H9 (cell line): ENCODE measurements around the gene SDK1. TPM values are rescaled to one million over a fixed set of nuclear protein-coding genes. Genes with fewer than 3 reads are reported as not detected.

Experiments
- DNase-seq: peaks from one replicate; pipeline ENCODE4 v3.0.0-alpha.2; 2017
- H2AFZ ChIP-seq: one replicate; pipeline ENCODE4 v1.6.1; 2013; ENCODE audit warnings: mild to moderate bottlenecking, low read length, control low read depth, moderate library complexity
- H2AK5ac ChIP-seq: 2 replicates; pipeline ENCODE4 v1.6.1; 2013; ENCODE audit warnings: low read length, control low read depth, mixed read lengths; ENCODE audit not compliant: insufficient read length
- H2BK120ac ChIP-seq: one replicate; pipeline ENCODE4 v1.6.1; 2013; ENCODE audit warnings: low read depth, mild to moderate bottlenecking, low read length, control low read depth, inconsistent platforms; ENCODE audit not compliant: poor library complexity, severe bottlenecking
- H2BK12ac ChIP-seq: 2 replicates; pipeline ENCODE4 v1.6.1; 2013; ENCODE audit warnings: low read length, control low read depth, mixed read lengths, low read depth; ENCODE audit not compliant: insufficient read length
- H2BK15ac ChIP-seq: 2 replicates; pipeline ENCODE4 v1.6.1; 2013; ENCODE audit warnings: low read depth, low read length, control low read depth
- H2BK20ac ChIP-seq: one replicate; pipeline ENCODE4 v1.6.1; 2013; ENCODE audit warnings: low read depth, mild to moderate bottlenecking, low read length, control low read depth, inconsistent platforms; ENCODE audit not compliant: poor library complexity, severe bottlenecking
- H2BK5ac ChIP-seq: 2 replicates; pipeline ENCODE4 v1.6.1; 2013; ENCODE audit warnings: low read length, control low read depth, mixed read lengths; ENCODE audit not compliant: insufficient read length
- H3K14ac ChIP-seq: 2 replicates; pipeline ENCODE4 v1.6.1; 2013; ENCODE audit warnings: low read length, control low read depth; ENCODE audit not compliant: insufficient read depth
- H3K18ac ChIP-seq: 2 replicates; pipeline ENCODE4 v1.6.1; 2013; ENCODE audit warnings: low read depth, mild to moderate bottlenecking, mixed read lengths, low read length, control low read depth; ENCODE audit not compliant: insufficient read length
- H3K23ac ChIP-seq: 2 replicates; pipeline ENCODE4 v1.6.1; 2013; ENCODE audit warnings: low read length, control low read depth, mixed read lengths, low read depth; ENCODE audit not compliant: insufficient read length
- H3K23me2 ChIP-seq: 2 replicates; pipeline ENCODE4 v1.6.1; 2013; ENCODE audit warnings: low read depth, mild to moderate bottlenecking, mixed read lengths, low read length, control low read depth; ENCODE audit not compliant: insufficient read length, poor library complexity, severe bottlenecking
- H3K27ac ChIP-seq: 2 replicates; pipeline ENCODE4 v1.5.1; 2013; ENCODE audit warnings: low read length, control low read depth, mixed read lengths, low read depth; ENCODE audit not compliant: insufficient read length
- H3K27me3 ChIP-seq: 2 replicates; pipeline ENCODE4 v1.6.1; 2013; ENCODE audit warnings: low read length, control low read depth, inconsistent platforms; ENCODE audit not compliant: insufficient read depth
- H3K4ac ChIP-seq: 2 replicates; pipeline ENCODE4 v1.6.1; 2013; ENCODE audit warnings: low read depth, mild to moderate bottlenecking, control low read depth, inconsistent platforms, low read length, moderate library complexity
- H3K4me1 ChIP-seq: 2 replicates; pipeline ENCODE4 v1.6.1; 2013; ENCODE audit warnings: low read length, control low read depth, inconsistent platforms; ENCODE audit not compliant: insufficient read depth
- H3K4me2 ChIP-seq: 2 replicates; pipeline ENCODE4 v1.6.1; 2013; ENCODE audit warnings: low read length, control low read depth, mixed read lengths; ENCODE audit not compliant: insufficient read length, insufficient read depth
- H3K56ac ChIP-seq: 2 replicates; pipeline ENCODE4 v1.6.1; 2013; ENCODE audit warnings: low read depth, mild to moderate bottlenecking, mixed read lengths, low read length, control low read depth; ENCODE audit not compliant: insufficient read length
- H3K79me1 ChIP-seq: 2 replicates; pipeline ENCODE4 v1.6.1; 2013; ENCODE audit warnings: low read depth, mild to moderate bottlenecking, moderate library complexity, low read length, control low read depth, inconsistent platforms; ENCODE audit not compliant: insufficient read depth, poor library complexity, severe bottlenecking
- H3K79me2 ChIP-seq: 2 replicates; pipeline ENCODE4 v1.6.1; 2013; ENCODE audit warnings: low read length, control low read depth, inconsistent platforms; ENCODE audit not compliant: insufficient read depth
- H3K9ac ChIP-seq: 2 replicates; pipeline ENCODE4 v1.6.1; 2013; ENCODE audit warnings: low read length, control low read depth, mixed read lengths; ENCODE audit not compliant: insufficient read length; ENCODE audit errors: extremely low read depth
- H3K9me3 ChIP-seq: one replicate; pipeline ENCODE4 v1.6.1; 2013; ENCODE audit warnings: low read depth, low read length, inconsistent platforms; ENCODE audit not compliant: control insufficient read depth
- H3T11ph ChIP-seq: one replicate; pipeline ENCODE4 v1.6.1; 2013; ENCODE audit warnings: mild to moderate bottlenecking, low read length, control low read depth, inconsistent platforms
- H4K20me1 ChIP-seq: one replicate; pipeline ENCODE4 v1.6.1; 2013; ENCODE audit not compliant: control insufficient read depth, insufficient read length, insufficient read depth
- H4K5ac ChIP-seq: 2 replicates; pipeline ENCODE4 v1.6.1; 2013; ENCODE audit warnings: low read depth, mild to moderate bottlenecking, mixed read lengths, low read length, control low read depth; ENCODE audit not compliant: insufficient read length
- H4K8ac ChIP-seq: replicated peaks from 2 replicates; pipeline ENCODE4 v1.6.1; 2013; ENCODE audit warnings: low read length, control low read depth, mixed read lengths, low read depth; ENCODE audit not compliant: insufficient read length
- H4K91ac ChIP-seq: 2 replicates; pipeline ENCODE4 v1.6.1; 2013; ENCODE audit warnings: low read depth, mild to moderate bottlenecking, moderate library complexity, mixed read lengths, low read length, control low read depth; ENCODE audit not compliant: insufficient read length
- H3K27ac Mint-ChIP-seq, 3 experiments: 2 replicates in 2 of 3; 3 replicates in 1 of 3; pipeline ENCODE4 v1.8.0; 2020 to 2021; ENCODE audit warnings: mixed read lengths in 3 of 3, mild to moderate bottlenecking in 1 of 3, moderate library complexity in 1 of 3
- H3K27me3 Mint-ChIP-seq: 2 replicates; pipeline ENCODE4 v1.8.0; 2021; ENCODE audit warnings: low read depth, mild to moderate bottlenecking, moderate library complexity, mixed read lengths
- H3K36me3 Mint-ChIP-seq, 3 experiments: 2 replicates in 2 of 3; 3 replicates in 1 of 3; pipeline ENCODE4 v1.8.0; 2020 to 2021; ENCODE audit warnings: low read depth in 3 of 3, mixed read lengths in 3 of 3; ENCODE audit not compliant: insufficient read depth in 1 of 3
- H3K4me1 Mint-ChIP-seq, 2 experiments: 2 replicates each; pipeline ENCODE4 v1.8.0; 2020; ENCODE audit warnings: mixed read lengths in 2 of 2
- H3K4me3 Mint-ChIP-seq, 2 experiments: 2 replicates in 1 of 2; 3 replicates in 1 of 2; pipeline ENCODE4 v1.8.0; 2020 to 2021; ENCODE audit warnings: mild to moderate bottlenecking in 2 of 2, mixed read lengths in 2 of 2, moderate library complexity in 1 of 2
- H3K9me3 Mint-ChIP-seq, 2 experiments: 2 replicates in 1 of 2; 3 replicates in 1 of 2; pipeline ENCODE4 v1.8.0; 2020; ENCODE audit warnings: mild to moderate bottlenecking in 2 of 2, mixed read lengths in 2 of 2, moderate library complexity in 1 of 2
- WGBS: extraction: QIAGEN DNeasy Blood & Tissue Kit; methylation state at CpG from one replicate; pipeline ENCODE4 v1.1.7; 2013; ENCODE audit warnings: missing lambda C conversion rate, low lambda C conversion rate, mixed read lengths; ENCODE audit not compliant: insufficient read length; ENCODE audit errors: extremely low coverage; 5-methylcytosine and 5-hydroxymethylcytosine counted together
- total RNA-seq: library from RNA; stranded (reverse); gene quantifications from 2 replicates; pipeline ENCODE4 v1.2.1, GENCODE V29; 2021
- TF ChIP-seq, protein P1 (sequence below): fragments of 200-600 bp; sonication (generic); conservative IDR thresholded peaks from 3 replicates; pipeline ENCODE4 v1.8.0; 2021; ENCODE audit warnings: antibody characterized with exemption, mild to moderate bottlenecking

The SDK1 gene
- total RNA-seq, 1 experiment from 2014 or later: 8.7 TPM

GRCh38 chr7:3397324-3397723, 96.3 kb downstream of the SDK1 start:
- Histone ChIP-seq H4K8ac (no peak overlapping the region), H3K23me2 (no peaks in the 10 kb centered on the region), H3K56ac (no peak overlapping the region), H3T11ph (no peak overlapping the region), H3K27ac (no peak overlapping the region), H3K23ac (no peak overlapping the region), H3K18ac (no peak overlapping the region), H2AK5ac (no peak overlapping the region), H3K27me3 (no peaks in the 10 kb centered on the region), H2AFZ (no peak overlapping the region), H3K14ac (no peak overlapping the region), H3K9me3 (no peaks in the 10 kb centered on the region), H2BK12ac (no peak overlapping the region), H3K9ac (no peak overlapping the region), H4K5ac (no peak overlapping the region), H4K20me1 (no peaks in the 10 kb centered on the region), H3K4me1 (peaks cover 2% of the 10 kb centered on the region; the same call in 1 of the 2 replicates), H2BK5ac (no peak overlapping the region), H2BK120ac (no peak overlapping the region), H4K91ac (no peak overlapping the region), H3K79me1 (no peaks in the 10 kb centered on the region), H3K4ac (no peak overlapping the region), H2BK15ac (no peak overlapping the region), H2BK20ac (no peak overlapping the region), H3K4me2 (no peak overlapping the region), H3K79me2 (no peaks in the 10 kb centered on the region)
- WGBS: no CpG with 5 or more reads among the region's 3 CpGs
- no peak overlapping the region for H3K4me3 Mint-ChIP-seq
- peaks cover 8 to 27% (median 14%) of the 10 kb centered on the region in 3 experiments for H3K36me3 Mint-ChIP-seq
- peaks cover 21 to 25% of the 10 kb centered on the region in 2 experiments for H3K9me3 Mint-ChIP-seq
- H3K27me3 Mint-ChIP-seq: no peaks in the 10 kb centered on the region
- H3K27ac Mint-ChIP-seq: no peak overlapping the region
- peaks cover 7 to 11% of the 10 kb centered on the region in 2 experiments for H3K4me1 Mint-ChIP-seq
- TF ChIP-seq, protein P1, sequence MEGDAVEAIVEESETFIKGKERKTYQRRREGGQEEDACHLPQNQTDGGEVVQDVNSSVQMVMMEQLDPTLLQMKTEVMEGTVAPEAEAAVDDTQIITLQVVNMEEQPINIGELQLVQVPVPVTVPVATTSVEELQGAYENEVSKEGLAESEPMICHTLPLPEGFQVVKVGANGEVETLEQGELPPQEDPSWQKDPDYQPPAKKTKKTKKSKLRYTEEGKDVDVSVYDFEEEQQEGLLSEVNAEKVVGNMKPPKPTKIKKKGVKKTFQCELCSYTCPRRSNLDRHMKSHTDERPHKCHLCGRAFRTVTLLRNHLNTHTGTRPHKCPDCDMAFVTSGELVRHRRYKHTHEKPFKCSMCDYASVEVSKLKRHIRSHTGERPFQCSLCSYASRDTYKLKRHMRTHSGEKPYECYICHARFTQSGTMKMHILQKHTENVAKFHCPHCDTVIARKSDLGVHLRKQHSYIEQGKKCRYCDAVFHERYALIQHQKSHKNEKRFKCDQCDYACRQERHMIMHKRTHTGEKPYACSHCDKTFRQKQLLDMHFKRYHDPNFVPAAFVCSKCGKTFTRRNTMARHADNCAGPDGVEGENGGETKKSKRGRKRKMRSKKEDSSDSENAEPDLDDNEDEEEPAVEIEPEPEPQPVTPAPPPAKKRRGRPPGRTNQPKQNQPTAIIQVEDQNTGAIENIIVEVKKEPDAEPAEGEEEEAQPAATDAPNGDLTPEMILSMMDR: no peak
- DNase-seq: no peak
